Inflammatory macrophage treated with lipopolysaccharide for 1 hour (primary cell): ENCODE results near the gene HOXA4.

Experiments used
- DNase-seq, 2 donors: peaks; one replicate each; pipeline ENCODE4 v3.0.0-alpha.2; 2020 to 2022

HOXA4 gene

GRCh38 chr7:27146491-27147198, 16.1 kb upstream of the HOXA4 start:
- DNase-seq = no peak

GRCh38 chr7:27145914-27146412, 15.4 kb upstream of the HOXA4 start:
- no peak for DNase-seq

DNA sequence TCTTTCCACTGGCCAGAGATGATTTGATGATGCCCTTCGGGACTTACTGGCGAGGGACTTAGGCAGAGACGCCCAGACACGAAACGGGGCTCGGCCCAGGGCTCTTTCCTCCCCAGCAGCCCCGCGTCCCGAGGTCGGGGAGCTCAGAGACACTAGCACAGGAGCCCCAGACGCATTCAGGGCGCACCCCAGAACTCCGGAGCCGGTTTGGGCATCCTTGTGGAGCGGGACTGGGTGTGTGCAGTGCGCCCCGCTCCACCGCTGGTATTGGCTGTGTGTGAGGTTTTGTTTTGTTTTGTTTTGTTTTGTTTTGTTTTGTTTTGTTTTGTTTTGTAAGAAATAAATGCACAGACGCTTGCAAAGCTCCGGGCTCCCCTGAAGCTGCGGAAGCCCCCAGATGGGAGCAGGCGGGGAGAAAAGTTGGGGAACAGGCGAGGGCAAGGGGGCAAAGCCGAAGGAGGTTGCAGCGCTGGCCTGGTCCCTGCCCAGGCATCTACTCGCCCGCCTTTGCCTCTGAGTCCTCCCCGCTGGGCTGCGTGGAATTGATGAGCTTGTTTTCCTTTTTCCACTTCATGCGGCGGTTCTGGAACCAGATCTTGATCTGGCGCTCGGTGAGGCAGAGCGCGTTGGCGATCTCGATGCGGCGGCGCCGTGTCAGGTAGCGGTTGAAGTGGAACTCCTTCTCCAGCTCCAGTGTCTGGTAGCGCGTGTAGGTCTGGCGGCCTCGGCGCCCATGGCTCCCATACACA, 14.8 kb upstream of the HOXA4 start:
- DNase-seq = no peak

- no peak for DNase-seq
Observed at GRCh38 chr7:27144781-27145164, 14.2 kb upstream of the HOXA4 start.

DNA sequence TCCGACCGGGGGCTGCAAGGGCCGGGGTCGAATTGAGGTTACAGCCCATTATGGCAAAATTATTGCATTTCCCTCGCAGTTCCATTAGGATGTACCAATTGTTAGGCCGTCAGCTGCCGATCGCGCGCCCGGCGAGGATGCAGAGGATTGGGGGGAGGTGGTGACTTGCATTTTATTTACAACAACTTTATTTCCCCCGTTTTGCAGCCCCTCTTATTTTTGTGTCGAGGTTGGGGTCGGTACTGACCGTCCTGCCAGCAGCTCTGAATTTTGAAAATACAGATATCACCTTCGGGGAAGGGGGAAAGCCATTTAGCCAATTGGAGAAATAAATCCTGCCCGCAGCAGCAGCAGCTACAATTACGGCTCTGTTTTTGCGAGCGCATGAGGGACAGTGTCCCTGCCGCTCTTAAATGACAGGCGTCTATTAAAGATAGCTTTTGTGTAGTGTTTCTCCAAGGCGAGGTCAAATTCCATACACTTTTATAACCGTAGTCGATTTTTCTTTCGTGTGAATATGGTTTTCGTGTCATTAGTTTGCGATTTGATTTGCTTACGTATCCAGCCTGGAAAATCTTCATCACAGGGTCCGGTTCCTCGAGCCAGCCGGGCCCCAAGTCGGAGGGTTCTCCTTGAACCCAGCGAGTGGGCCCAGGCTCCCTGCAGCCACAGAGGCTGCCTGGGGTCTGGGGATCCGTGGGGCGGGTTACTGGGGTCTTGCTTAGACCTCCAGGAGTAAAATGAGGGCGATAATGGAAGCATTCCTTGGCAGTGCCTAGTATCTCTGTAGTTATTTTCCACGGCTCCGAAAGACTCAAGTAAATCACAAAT, 13.6 kb upstream of the HOXA4 start:
- DNase-seq = no peak

- peak; percentile 32 to 60 for DNase-seq
Observed at GRCh38 chr7:27143023-27143949, 12.7 kb upstream of the HOXA4 start, which contains the start of gene HOXA5. TSS of gene HOXA5 (minus strand) at chr7:27143681. CDS start at chr7:27143607, 74 bp downstream.

DNA sequence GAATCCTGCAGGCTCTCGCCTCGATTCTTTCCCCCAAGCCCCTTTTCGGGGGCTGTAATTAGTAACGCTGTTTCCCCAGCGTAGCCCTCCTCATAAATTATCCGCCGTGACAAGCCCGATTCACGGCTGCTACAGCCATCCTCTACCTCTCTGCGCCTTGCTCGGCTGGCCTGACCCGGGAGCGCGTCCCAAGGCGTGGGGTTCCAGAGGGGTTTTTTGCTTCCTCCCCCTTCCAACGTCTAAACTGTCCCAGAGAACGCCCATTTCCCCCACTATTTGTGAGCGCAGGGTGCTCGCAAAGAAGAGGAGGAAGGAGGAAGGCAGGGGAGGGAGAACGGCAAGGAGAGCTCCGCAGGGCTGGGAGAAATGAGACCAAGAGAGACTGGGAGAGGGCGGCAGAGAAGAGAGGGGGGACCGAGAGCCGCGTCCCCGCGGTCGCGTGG, 12.0 kb upstream of the HOXA4 start:
- no peak for DNase-seq

- DNase-seq = no peak
Observed at GRCh38 chr7:27141923-27142579, 11.5 kb upstream of the HOXA4 start.

DNA sequence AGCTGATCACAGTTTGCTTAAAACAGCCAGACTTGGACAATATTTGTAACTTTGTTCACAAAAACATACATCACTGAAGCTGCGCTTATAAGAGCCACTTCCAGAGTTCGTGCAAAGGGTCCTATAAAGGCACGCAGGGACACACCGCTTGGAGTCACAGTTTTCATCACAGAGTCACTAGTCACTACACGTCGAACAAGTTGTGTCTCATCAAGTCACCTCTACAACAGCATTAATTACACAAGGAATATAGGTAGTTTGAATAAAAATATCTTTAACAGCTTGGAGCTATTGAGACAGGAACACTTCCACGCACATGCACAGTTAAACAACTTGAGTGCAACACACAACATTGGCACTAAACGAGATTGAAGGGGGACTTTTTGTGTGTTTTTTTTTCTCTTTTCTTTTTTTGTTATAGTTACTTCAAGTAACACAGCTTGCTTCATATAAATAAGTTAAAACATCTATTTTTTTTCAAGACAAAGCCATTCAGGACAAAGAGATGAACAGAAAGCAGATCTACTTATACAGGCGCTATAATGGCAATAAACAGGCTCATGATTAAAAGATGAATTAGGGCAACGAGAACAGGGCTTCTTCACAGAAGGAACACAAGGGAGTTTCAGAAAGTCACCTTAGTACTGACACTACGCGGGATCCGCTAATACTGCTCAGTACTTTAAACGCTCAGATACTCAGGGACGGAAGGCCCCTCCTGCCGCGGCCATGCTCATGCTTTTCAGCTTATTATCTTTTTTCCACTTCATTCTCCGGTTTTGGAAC, 10.8 kb upstream of the HOXA4 start:
- no peak for DNase-seq

DNA sequence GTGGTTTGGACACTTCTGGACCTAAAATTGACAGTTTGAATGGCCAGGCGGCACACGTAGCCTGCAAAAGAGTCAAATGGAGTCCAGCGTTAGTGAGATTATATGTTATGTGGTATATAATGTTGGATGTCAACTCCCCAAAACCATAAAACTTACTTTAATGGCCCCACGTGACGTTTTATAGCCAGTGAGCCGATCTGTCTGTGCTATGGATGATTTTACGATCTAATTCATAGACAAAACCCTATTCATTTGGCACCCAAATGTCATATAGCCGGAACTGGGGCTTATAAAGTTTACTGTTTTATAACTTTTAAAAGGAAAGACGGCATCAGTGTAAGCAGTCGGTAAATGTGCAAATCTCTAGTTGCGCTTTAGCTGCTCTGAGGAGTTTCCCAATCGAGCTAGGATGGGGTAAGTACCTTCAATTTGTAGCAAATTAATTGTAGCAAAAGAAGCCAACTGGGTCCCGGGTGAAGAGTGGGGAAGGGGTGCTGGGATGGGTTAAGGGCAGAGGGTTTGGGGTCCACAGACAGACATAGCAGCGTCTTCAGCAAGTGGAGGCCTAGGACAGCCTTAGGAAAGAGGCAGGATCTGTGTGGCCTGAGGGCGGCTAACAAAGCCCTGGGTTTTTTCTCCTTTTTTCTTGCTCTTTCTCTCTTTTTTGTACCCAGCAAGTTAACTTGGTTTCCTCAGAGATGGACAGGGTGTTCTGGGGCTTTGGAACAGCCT, 9.7 kb upstream of the HOXA4 start:
- DNase-seq = no peak

DNA sequence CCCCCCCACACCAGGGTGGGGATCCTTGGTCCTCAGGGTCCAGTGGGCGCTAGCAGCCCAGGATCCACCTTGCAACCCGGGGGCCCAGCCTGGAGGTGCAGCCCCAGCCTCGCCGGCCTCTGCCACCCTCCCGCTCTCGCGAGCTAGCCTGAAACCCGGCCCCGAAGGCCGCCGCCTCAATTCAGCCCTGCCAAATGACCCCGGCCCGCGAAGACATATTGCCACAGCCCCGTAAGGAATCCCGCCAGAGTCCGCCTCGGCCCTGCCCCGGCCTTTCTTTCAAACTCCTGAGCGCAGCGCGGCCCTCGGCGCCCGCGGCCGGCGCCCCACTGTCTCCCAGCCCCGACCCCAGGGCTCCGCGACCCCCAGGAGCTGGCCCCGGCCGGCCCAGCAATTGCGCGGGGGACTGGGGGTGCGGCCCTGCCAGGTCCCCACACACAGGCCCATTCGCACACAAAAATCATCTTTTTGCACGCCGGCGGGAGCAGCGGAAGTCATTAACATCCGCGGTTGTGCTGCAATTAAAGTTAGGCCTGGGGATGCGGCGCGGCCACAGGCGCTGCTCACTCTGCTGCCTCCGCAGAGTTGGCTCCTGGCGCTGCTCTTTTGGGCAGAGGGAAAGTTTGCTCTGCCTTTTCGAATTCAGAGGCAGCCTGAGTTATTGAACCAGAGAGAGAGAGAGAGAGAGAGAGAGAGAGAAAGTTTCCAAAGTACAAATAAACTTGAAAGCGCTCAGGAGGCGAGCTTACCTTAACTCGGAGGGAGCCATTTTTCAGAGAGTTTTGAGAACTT, 9.0 kb upstream of the HOXA4 start:
- DNase-seq = no peak

- DNase-seq = no peak
Observed at GRCh38 chr7:27138985-27139333, 8.4 kb upstream of the HOXA4 start.

DNA sequence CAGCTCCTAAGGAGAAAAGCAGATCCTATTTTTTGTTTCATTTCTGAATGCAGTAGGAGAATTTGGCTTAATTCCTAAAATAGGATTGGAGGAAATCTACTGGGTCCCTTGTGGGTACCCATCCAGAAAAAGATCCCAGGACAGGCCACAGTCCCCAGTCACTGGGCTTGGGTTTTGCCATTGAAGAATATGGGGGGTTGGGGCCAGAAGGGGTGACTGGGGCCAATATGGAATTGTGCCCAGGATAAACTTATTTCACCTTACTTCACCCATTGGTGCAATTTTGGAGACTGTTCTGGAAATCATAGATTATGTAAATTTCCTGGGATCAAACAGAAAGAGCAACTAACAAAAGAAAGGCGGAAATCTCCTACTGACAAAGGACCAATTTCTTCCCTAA, 7.9 kb upstream of the HOXA4 start:
- no peak for DNase-seq

DNA sequence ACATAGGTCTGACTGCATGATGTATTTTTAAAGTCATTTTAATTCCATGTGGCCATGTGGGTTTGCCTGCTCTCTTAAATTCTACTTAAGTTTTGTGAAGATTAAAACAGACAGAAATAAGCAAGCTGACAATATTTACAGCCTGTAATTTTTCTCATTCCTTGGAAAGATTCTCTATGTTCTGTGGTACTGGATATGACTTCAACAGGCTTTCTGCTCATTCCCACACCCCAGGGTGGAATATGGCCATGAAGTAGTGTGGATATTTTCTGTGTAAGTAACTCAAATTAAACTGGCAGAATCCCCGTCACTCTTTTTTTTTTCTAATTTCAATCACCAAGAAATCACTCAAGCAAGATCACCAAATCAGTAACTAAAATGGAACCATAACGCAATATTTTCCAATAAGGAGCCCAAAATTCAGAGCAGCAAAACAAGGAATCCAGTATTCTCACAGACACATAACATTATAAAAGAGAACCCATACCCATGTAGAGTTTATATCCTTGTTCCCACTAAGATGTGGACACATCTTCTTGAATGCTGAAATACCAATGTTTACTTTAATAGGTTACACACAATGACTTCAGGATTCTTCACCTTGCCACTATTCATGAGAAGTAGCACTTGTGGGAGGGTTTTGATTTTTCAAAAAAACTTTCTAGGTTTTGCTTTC, 7.2 kb upstream of the HOXA4 start:
- no peak for DNase-seq

DNA sequence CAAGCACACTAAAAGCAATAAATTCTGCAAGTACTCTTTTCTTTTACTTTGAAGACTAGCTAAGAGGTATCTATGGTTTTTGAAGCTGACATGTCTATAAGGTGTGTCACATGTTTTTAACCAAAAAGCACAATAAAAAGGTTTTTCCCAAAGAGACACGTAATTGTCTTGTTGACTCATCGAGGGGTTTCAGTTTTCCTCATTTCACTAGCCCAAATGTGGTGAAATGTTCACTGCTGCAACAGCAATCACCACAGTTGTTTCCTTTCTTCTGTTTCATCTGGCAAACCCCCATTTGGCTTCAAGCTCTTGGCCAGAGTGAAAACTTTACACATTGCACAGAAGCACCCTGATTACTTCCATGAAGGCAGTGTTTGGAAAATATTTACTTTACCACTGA, 3.8 kb upstream of the HOXA4 start:
- DNase-seq = peak; percentile 93 to 96

DNA sequence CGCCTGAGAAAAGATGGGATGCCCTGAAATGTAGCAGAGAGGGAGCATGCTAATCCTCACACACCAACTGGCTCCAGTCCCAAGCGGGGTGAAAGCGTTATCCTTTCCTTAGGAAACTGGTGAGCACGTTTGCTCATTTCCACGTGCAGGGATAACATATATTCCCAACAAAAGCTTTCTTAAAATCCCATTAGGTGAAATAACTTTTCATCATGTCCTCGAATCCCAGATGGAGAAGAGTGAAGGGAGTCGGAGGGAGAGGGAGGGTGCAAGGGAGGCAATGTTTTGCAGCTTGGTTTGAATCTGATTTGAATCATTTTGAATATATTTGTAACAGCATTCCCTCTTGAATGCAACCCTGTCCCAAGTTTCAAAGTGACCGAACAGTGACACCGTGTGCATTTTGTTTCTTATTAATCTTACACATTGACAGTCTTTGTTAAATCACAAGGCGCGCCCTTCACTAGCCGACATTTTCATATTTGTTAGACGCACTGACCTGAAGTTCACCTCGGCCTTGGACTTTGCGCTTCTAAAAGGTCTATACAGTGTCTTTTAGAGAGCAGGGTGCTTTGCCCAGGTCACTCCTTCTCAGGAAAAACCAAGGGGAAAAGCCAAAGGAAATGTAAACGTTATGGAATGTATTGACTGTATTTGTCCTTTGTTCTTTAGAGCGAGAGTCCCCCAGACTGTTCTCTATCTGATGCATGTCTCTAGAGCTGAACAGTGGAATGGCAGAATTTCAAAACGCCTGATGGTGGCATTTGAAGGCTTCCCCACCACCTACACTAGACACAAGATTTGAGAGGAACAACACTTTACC, 3.1 kb upstream of the HOXA4 start:
- DNase-seq = peak in 1 of 2 donors; percentile 45

GRCh38 chr7:27132978-27133377, 2.4 kb upstream of the HOXA4 start:
- no peak for DNase-seq

- no peak for DNase-seq
Observed at GRCh38 chr7:27132214-27132613, 1.7 kb upstream of the HOXA4 start.
